Thyroid gland (tissue), 4 donors: ENCODE results near the gene GSG1L2.

Experiments used
- CTCF ChIP-seq, 6 experiments: fragments of 200-600 bp in 3 of 6; fragments of 450-650 bp in 3 of 6; sonication (generic) in 3 of 6; IDR thresholded peaks; one replicate each; pipeline ENCODE4 v1.5.1; 2016 to 2019; ENCODE audit warnings: antibody characterized with exemption in 6 of 6, mild to moderate bottlenecking in 2 of 6, inconsistent platforms in 1 of 6, moderate library complexity in 1 of 6
- POLR2A ChIP-seq, 2 donors: fragments of 450-650 bp; IDR thresholded peaks; one replicate each; pipeline ENCODE4 v1.6.1; 2017; ENCODE audit warnings: antibody characterized with exemption in 2 of 2, mild to moderate bottlenecking in 2 of 2, moderate library complexity in 1 of 2

GRCh38 chr17:9817086-9817485, 4.8 kb downstream of the GSG1L2 start:
- no peak for TF ChIP-seq CTCF (IDR thresholded peaks at IDR 0.05)
- TF ChIP-seq POLR2A (IDR thresholded peaks at IDR 0.05) = no peak
